Gastroesophageal sphincter (tissue), 3 donors: ENCODE measurements around the gene PCSK5.

ENCODE experiments used
- CTCF ChIP-seq, 4 experiments: fragments of 200-600 bp in 2 of 4; fragments of 450-650 bp in 2 of 4; sonication (generic) in 1 of 4; IDR thresholded peaks; one replicate each; pipeline ENCODE4 v1.5.1; 2017 to 2019; ENCODE audit warnings: antibody characterized with exemption in 4 of 4, mild to moderate bottlenecking in 2 of 4, moderate library complexity in 2 of 4
- POLR2A ChIP-seq, 2 donors: fragments of 450-650 bp; IDR thresholded peaks; one replicate each; pipeline ENCODE4 v1.6.1; 2017; ENCODE audit warnings: antibody characterized with exemption in 2 of 2, mild to moderate bottlenecking in 2 of 2, moderate library complexity in 1 of 2

- TF ChIP-seq CTCF (IDR thresholded peaks at IDR 0.05) (no peak), POLR2A (IDR thresholded peaks at IDR 0.05) (no peak)
These were observed 137.4 kb downstream of the PCSK5 start for GRCh38 chr9:76027861-76028260.
